GM23338 (cell line): Measurements from ENCODE around the gene HS6ST1. TPM values are rescaled to one million over a fixed set of nuclear protein-coding genes. Genes with fewer than 3 reads are reported as not detected.

Source experiments
- ATAC-seq: fragments of 200-7000 bp; cut with Tn5 transposase; 3 replicates; pipeline ENCODE4 v1.9.1; 2020
- DNase-seq: peaks from one replicate; pipeline ENCODE4 v3.0.0-alpha.2; 2015; ENCODE audit warnings: low spot score
- H2AFZ ChIP-seq: fragments of 200-600 bp; sonication (generic); 2 replicates; pipeline ENCODE4 v1.8.0; 2016; ENCODE audit warnings: antibody characterized with exemption, mild to moderate bottlenecking, moderate library complexity
- H3F3A ChIP-seq: fragments of 200-600 bp; sonication (generic); replicated peaks from 2 replicates; pipeline ENCODE4 v1.8.0; 2017; ENCODE audit warnings: antibody characterized with exemption, mixed run types, low read depth
- H3K27ac ChIP-seq: fragments of 200-600 bp; sonication (generic); 2 replicates; pipeline ENCODE4 v1.6.1; 2016; ENCODE audit warnings: low read depth
- H3K27me3 ChIP-seq: fragments of 200-600 bp; sonication (generic); 2 replicates; pipeline ENCODE4 v1.8.0; 2016; ENCODE audit warnings: mild to moderate bottlenecking, mixed run types, moderate library complexity; ENCODE audit not compliant: insufficient read depth
- H3K36me3 ChIP-seq: fragments of 200-600 bp; sonication (generic); 2 replicates; pipeline ENCODE4 v1.8.0; 2016; ENCODE audit warnings: mild to moderate bottlenecking; ENCODE audit not compliant: insufficient read depth
- H3K4me1 ChIP-seq: fragments of 200-600 bp; sonication (generic); 2 replicates; pipeline ENCODE4 v1.8.0; 2016; ENCODE audit warnings: mild to moderate bottlenecking, moderate library complexity; ENCODE audit not compliant: insufficient read depth
- H3K4me2 ChIP-seq: fragments of 200-600 bp; sonication (generic); 2 replicates; pipeline ENCODE4 v1.7.1; 2017; ENCODE audit warnings: mixed run types
- H3K4me3 ChIP-seq: fragments of 200-600 bp; sonication (generic); 2 replicates; pipeline ENCODE4 v1.6.1; 2016; ENCODE audit warnings: mixed run types
- H3K79me2 ChIP-seq: fragments of 200-600 bp; sonication (generic); replicated peaks from 2 replicates; pipeline ENCODE4 v1.8.0; 2017; ENCODE audit warnings: mild to moderate bottlenecking; ENCODE audit not compliant: insufficient read depth
- H3K9me2 ChIP-seq: fragments of 200-600 bp; sonication (generic); 2 replicates; pipeline ENCODE4 v1.8.0; 2017; ENCODE audit not compliant: insufficient read depth
- H4K20me1 ChIP-seq: fragments of 200-600 bp; sonication (generic); replicated peaks from 2 replicates; pipeline ENCODE4 v1.8.0; 2017; ENCODE audit warnings: mild to moderate bottlenecking; ENCODE audit not compliant: insufficient read depth
- H3K27ac Mint-ChIP-seq: 2 replicates; pipeline ENCODE4 v1.8.0; 2020; ENCODE audit warnings: inconsistent platforms, mild to moderate bottlenecking, moderate library complexity, mixed read lengths
- H3K27me3 Mint-ChIP-seq: 3 replicates; pipeline ENCODE4 v1.8.0; 2022; ENCODE audit warnings: low read depth, mild to moderate bottlenecking, moderate library complexity, mixed read lengths, inconsistent platforms; ENCODE audit not compliant: insufficient read depth, poor library complexity
- H3K36me3 Mint-ChIP-seq: 3 replicates; pipeline ENCODE4 v1.8.0; 2021; ENCODE audit warnings: low read depth, mild to moderate bottlenecking, inconsistent platforms, moderate library complexity, mixed read lengths
- H3K4me1 Mint-ChIP-seq: 3 replicates; pipeline ENCODE4 v1.8.0; 2020; ENCODE audit warnings: mild to moderate bottlenecking, inconsistent platforms, mixed read lengths
- H3K4me3 Mint-ChIP-seq: 3 replicates; pipeline ENCODE4 v1.8.0; 2021; ENCODE audit warnings: moderate library complexity, mild to moderate bottlenecking, inconsistent platforms, mixed read lengths
- H3K9me3 Mint-ChIP-seq: 3 replicates; pipeline ENCODE4 v1.8.0; 2020; ENCODE audit warnings: moderate library complexity, mild to moderate bottlenecking, inconsistent platforms, mixed read lengths
- CREB1 ChIP-seq: fragments of 250-450 bp; sonication (Bioruptor Pico); IDR thresholded peaks from 2 replicates; pipeline ENCODE4 v1.5.0; 2020; ENCODE audit warnings: low read depth, mild to moderate bottlenecking, moderate library complexity
- EZH2 ChIP-seq: fragments of 200-600 bp; sonication (generic); IDR thresholded peaks from one replicate; pipeline ENCODE4 v1.8.0; 2017; ENCODE audit warnings: antibody characterized with exemption, mild to moderate bottlenecking, low read depth; ENCODE audit not compliant: unreplicated experiment
- JUNB ChIP-seq: IDR thresholded peaks from one replicate; pipeline ENCODE4 v1.6.1; 2016; ENCODE audit warnings: antibody characterized with exemption; ENCODE audit not compliant: unreplicated experiment
- NANOG ChIP-seq: IDR thresholded peaks from 2 replicates; pipeline ENCODE4 v1.6.1; 2016; ENCODE audit warnings: antibody characterized with exemption, borderline replicate concordance
- POLR2AphosphoS5 ChIP-seq: IDR thresholded peaks from 2 replicates; pipeline ENCODE4 v1.6.1; 2016; ENCODE audit warnings: antibody characterized with exemption, low read depth
- STAT1 ChIP-seq: IDR thresholded peaks from one replicate; pipeline ENCODE4 v1.6.1; 2016; ENCODE audit warnings: antibody characterized with exemption; ENCODE audit not compliant: unreplicated experiment
- ZNF114 ChIP-seq: fragments of 250-450 bp; sonication (Bioruptor Pico); IDR thresholded peaks from 2 replicates; pipeline ENCODE4 v1.5.0; 2020; ENCODE audit warnings: mild to moderate bottlenecking, moderate library complexity
- ZNF331 ChIP-seq: fragments of 250-450 bp; sonication (Bioruptor Pico); IDR thresholded peaks from 2 replicates; pipeline ENCODE4 v1.5.0; 2020; ENCODE audit warnings: low read depth, mild to moderate bottlenecking, moderate library complexity
- polyA plus RNA-seq: library from polyadenylated mRNA; unstranded; fragments of >200 nt; fragmentation: Nextera tagmentation; extraction: Ambion mirVana; gene quantifications from 2 replicates; pipeline ENCODE4 v1.2.1, GENCODE V29; 2016
- total RNA-seq: library from RNA; depleted of rRNA; stranded (reverse); fragments of >200 nt; shearing (Covaris generic); gene quantifications from 2 replicates; pipeline ENCODE4 v1.2.3, GENCODE V29; 2014
- TF ChIP-seq, protein P1 (sequence below), 2 experiments: fragments of 200-600 bp in 1 of 2; sonication (generic) in 1 of 2; conservative IDR thresholded peaks; 2 replicates each; pipeline versions ENCODE4 v1.5.1 to v1.6.1; 2016 to 2017; ENCODE audit warnings: antibody characterized with exemption in 2 of 2, low read depth in 2 of 2, mild to moderate bottlenecking in 2 of 2, moderate library complexity in 1 of 2
- TF ChIP-seq, protein P2 (sequence below): fragments of 250-450 bp; sonication (Bioruptor Pico); IDR thresholded peaks from 2 replicates; pipeline ENCODE4 v1.5.0; 2020; ENCODE audit warnings: mild to moderate bottlenecking, moderate library complexity

HS6ST1 gene
- total and polyA plus RNA-seq, 2 experiments from 2014 or later, result 21.1 to 106 TPM

DNA sequence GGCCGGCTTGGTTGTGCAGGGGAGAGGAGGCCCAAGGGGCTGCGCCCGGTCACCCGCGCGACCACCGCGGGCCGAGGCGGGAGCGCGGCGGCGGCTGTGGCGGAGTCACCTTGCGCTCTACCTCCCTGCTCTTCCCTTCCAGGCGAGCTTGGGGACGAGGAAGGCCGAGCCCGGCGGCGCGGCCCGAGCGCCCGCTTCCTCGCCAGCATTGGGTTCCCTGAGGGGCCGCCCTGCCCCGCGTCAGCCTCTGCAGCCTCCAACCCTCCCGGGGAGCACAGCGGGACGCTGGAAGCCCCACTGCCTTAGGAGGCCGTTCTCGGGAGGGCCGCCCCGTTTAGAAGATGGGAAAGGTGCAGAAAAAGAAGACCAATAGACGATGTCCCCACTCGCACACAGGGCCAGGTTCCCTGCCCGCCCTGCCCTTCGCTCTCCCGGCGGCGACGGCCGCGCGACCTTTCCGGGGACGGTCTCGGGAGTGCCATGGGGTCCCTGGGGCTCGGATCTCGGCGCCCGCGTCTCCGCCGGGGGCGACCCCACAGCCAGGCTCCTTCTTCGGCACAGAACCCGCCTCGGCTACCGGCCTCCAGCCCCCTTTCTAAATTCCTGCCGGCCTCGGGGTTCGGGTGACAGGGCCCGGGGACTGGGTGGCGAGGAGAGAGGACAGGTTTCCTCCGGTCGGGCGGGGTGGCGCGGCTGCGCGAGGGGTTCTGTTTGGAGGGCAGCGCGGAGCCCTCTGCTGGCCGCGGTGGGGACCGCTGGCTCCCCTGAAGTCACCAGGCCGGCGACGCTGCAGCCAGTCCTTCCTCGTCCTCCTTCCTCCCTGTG is 85.5 kb downstream of the HS6ST1 start:
- no peak overlapping the region for H3K27ac ChIP-seq
- peak overlapping the region; percentile 99 for H2AFZ ChIP-seq
- H3K36me3 ChIP-seq, result no peaks in the 10 kb centered on the region
- H3K27me3 ChIP-seq, result peaks cover 23% of the 10 kb centered on the region
- ATAC-seq (peak; percentile 91), DNase-seq (peak; percentile 94)
- no peaks in the 10 kb centered on the region for H3K79me2 ChIP-seq
- Mint-ChIP-seq H3K4me1 (peaks cover 1% of the 10 kb centered on the region; the same call in 2 of the 3 replicates), H3K36me3 (no peaks in the 10 kb centered on the region), H3K4me3 (peak overlapping the region; percentile 73), H3K9me3 (no peaks in the 10 kb centered on the region), H3K27me3 (peaks cover 24% of the 10 kb centered on the region), H3K27ac (no peak overlapping the region)
- H3K4me3 ChIP-seq, result peak overlapping the region; percentile 88
- no peaks in the 10 kb centered on the region for H3K9me2 ChIP-seq
- no peaks in the 10 kb centered on the region for H3K4me1 ChIP-seq
- no peak for TF ChIP-seq ZNF114 (CRISPR knock-in tag)
- TF ChIP-seq NANOG, result no peak
- TF ChIP-seq CREB1 (CRISPR knock-in tag), result no peak; the same call in 1 of the 2 replicates
- no peak for TF ChIP-seq ZNF331 (CRISPR knock-in tag)
- TF ChIP-seq, protein P1, sequence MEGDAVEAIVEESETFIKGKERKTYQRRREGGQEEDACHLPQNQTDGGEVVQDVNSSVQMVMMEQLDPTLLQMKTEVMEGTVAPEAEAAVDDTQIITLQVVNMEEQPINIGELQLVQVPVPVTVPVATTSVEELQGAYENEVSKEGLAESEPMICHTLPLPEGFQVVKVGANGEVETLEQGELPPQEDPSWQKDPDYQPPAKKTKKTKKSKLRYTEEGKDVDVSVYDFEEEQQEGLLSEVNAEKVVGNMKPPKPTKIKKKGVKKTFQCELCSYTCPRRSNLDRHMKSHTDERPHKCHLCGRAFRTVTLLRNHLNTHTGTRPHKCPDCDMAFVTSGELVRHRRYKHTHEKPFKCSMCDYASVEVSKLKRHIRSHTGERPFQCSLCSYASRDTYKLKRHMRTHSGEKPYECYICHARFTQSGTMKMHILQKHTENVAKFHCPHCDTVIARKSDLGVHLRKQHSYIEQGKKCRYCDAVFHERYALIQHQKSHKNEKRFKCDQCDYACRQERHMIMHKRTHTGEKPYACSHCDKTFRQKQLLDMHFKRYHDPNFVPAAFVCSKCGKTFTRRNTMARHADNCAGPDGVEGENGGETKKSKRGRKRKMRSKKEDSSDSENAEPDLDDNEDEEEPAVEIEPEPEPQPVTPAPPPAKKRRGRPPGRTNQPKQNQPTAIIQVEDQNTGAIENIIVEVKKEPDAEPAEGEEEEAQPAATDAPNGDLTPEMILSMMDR (conservative IDR thresholded peaks at IDR 0.05; ENCODE audit: low read depth in 2 of 2), result peak; percentile 63 to 81
- TF ChIP-seq EZH2, result peak; percentile 10
- no peak for TF ChIP-seq STAT1
- no peaks in the 10 kb centered on the region for H4K20me1 ChIP-seq
- no peaks in the 10 kb centered on the region for H3F3A ChIP-seq
- peak overlapping the region; percentile 91 for H3K4me2 ChIP-seq

DNA sequence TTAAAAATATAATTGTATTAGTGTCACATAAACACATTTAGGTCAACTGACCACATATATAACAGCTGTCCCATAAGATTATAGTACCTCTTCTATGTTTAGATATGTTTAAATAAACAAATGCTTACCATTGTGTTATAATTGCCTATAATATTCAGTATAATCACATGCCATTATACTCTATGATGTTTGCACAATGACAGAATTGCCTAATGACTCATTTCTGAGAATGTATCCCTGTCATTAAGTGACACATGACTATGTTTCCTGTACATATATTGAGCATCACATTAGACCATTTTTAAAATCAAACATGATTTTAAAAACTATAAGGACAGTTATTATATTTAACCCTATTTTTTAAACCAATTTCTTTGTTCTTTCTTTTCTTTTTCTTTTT is 89.8 kb downstream of the HS6ST1 start:
- Histone ChIP-seq H3K9me2 (no peaks in the 10 kb centered on the region), H2AFZ (no peak overlapping the region), H3K27me3 (peaks cover 20% of the 10 kb centered on the region), H3K36me3 (no peaks in the 10 kb centered on the region), H4K20me1 (no peaks in the 10 kb centered on the region), H3K79me2 (no peaks in the 10 kb centered on the region), H3K4me3 (no peak overlapping the region), H3K4me1 (no peaks in the 10 kb centered on the region), H3K4me2 (no peak overlapping the region), H3K27ac (no peak overlapping the region), H3F3A (no peaks in the 10 kb centered on the region)
- Mint-ChIP-seq H3K4me1 (no peaks in the 10 kb centered on the region), H3K9me3 (no peaks in the 10 kb centered on the region), H3K36me3 (no peaks in the 10 kb centered on the region), H3K27ac (no peak overlapping the region), H3K27me3 (peaks cover 19% of the 10 kb centered on the region), H3K4me3 (no peak overlapping the region)
- ATAC-seq (no peak), DNase-seq (no peak)
- TF ChIP-seq, protein P2, sequence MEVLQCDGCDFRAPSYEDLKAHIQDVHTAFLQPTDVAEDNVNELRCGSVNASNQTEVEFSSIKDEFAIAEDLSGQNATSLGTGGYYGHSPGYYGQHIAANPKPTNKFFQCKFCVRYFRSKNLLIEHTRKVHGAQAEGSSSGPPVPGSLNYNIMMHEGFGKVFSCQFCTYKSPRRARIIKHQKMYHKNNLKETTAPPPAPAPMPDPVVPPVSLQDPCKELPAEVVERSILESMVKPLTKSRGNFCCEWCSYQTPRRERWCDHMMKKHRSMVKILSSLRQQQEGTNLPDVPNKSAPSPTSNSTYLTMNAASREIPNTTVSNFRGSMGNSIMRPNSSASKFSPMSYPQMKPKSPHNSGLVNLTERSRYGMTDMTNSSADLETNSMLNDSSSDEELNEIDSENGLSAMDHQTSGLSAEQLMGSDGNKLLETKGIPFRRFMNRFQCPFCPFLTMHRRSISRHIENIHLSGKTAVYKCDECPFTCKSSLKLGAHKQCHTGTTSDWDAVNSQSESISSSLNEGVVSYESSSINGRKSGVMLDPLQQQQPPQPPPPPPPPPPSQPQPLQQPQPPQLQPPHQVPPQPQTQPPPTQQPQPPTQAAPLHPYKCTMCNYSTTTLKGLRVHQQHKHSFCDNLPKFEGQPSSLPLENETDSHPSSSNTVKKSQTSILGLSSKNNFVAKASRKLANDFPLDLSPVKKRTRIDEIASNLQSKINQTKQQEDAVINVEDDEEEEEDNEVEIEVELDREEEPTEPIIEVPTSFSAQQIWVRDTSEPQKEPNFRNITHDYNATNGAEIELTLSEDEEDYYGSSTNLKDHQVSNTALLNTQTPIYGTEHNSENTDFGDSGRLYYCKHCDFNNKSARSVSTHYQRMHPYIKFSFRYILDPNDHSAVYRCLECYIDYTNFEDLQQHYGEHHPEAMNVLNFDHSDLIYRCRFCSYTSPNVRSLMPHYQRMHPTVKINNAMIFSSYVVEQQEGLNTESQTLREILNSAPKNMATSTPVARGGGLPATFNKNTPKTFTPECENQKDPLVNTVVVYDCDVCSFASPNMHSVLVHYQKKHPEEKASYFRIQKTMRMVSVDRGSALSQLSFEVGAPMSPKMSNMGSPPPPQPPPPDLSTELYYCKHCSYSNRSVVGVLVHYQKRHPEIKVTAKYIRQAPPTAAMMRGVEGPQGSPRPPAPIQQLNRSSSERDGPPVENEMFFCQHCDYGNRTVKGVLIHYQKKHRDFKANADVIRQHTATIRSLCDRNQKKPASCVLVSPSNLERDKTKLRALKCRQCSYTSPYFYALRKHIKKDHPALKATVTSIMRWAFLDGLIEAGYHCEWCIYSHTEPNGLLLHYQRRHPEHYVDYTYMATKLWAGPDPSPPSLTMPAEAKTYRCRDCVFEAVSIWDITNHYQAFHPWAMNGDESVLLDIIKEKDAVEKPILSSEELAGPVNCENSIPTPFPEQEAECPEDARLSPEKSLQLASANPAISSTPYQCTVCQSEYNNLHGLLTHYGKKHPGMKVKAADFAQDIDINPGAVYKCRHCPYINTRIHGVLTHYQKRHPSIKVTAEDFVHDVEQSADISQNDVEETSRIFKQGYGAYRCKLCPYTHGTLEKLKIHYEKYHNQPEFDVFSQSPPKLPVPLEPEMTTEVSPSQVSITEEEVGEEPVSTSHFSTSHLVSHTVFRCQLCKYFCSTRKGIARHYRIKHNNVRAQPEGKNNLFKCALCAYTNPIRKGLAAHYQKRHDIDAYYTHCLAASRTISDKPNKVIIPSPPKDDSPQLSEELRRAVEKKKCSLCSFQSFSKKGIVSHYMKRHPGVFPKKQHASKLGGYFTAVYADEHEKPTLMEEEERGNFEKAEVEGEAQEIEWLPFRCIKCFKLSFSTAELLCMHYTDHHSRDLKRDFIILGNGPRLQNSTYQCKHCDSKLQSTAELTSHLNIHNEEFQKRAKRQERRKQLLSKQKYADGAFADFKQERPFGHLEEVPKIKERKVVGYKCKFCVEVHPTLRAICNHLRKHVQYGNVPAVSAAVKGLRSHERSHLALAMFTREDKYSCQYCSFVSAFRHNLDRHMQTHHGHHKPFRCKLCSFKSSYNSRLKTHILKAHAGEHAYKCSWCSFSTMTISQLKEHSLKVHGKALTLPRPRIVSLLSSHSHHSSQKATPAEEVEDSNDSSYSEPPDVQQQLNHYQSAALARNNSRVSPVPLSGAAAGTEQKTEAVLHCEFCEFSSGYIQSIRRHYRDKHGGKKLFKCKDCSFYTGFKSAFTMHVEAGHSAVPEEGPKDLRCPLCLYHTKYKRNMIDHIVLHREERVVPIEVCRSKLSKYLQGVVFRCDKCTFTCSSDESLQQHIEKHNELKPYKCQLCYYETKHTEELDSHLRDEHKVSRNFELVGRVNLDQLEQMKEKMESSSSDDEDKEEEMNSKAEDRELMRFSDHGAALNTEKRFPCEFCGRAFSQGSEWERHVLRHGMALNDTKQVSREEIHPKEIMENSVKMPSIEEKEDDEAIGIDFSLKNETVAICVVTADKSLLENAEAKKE (CRISPR knock-in tag), result no peak
- TF ChIP-seq, protein P1 (conservative IDR thresholded peaks at IDR 0.05; ENCODE audit: low read depth in 2 of 2), result no peak
- TF ChIP-seq ZNF331 (CRISPR knock-in tag), result no peak
- no peak for TF ChIP-seq POLR2AphosphoS5
- TF ChIP-seq CREB1 (CRISPR knock-in tag), result no peak
- TF ChIP-seq NANOG, result no peak
- no peak for TF ChIP-seq ZNF114 (CRISPR knock-in tag)
- TF ChIP-seq JUNB, result no peak
- no peak for TF ChIP-seq EZH2
